KMS-11 (cell line): ENCODE results near the gene DCN.

Experiments
- H2AFZ ChIP-seq: fragments of 200-600 bp; sonication (generic); 2 replicates; pipeline ENCODE4 v1.6.1; 2016; ENCODE audit warnings: antibody characterized with exemption, mixed run types, low read depth
- H3K27ac ChIP-seq: fragments of 200-600 bp; sonication (generic); 2 replicates; pipeline ENCODE4 v1.6.1; 2016; ENCODE audit warnings: mild to moderate bottlenecking, mixed run types
- H3K27me3 ChIP-seq: fragments of 200-600 bp; sonication (generic); 2 replicates; pipeline ENCODE4 v1.6.1; 2017; ENCODE audit warnings: mild to moderate bottlenecking, low read depth, mixed run types, moderate library complexity; ENCODE audit not compliant: insufficient read depth
- H3K36me3 ChIP-seq: fragments of 200-600 bp; sonication (generic); 2 replicates; pipeline ENCODE4 v1.6.1; 2017; ENCODE audit warnings: mild to moderate bottlenecking, mixed run types; ENCODE audit not compliant: insufficient read depth
- H3K4me1 ChIP-seq: fragments of 200-600 bp; sonication (generic); 2 replicates; pipeline ENCODE4 v1.6.1; 2016; ENCODE audit warnings: mild to moderate bottlenecking, low read depth, mixed run types; ENCODE audit not compliant: poor library complexity, severe bottlenecking
- H3K4me2 ChIP-seq: fragments of 200-600 bp; sonication (generic); 2 replicates; pipeline ENCODE4 v1.7.0; 2016; ENCODE audit warnings: mild to moderate bottlenecking, mixed run types
- H3K4me3 ChIP-seq: fragments of 200-600 bp; sonication (generic); IDR thresholded peaks from 2 replicates; pipeline ENCODE4 v1.6.1; 2017; ENCODE audit warnings: low read depth, low read length, mixed read lengths; ENCODE audit not compliant: insufficient read depth
- H3K79me2 ChIP-seq: fragments of 200-600 bp; sonication (generic); 2 replicates; pipeline ENCODE4 v1.6.1; 2016; ENCODE audit warnings: low read depth, mixed run types; ENCODE audit not compliant: insufficient read depth
- H3K9ac ChIP-seq: fragments of 200-600 bp; sonication (generic); 2 replicates; pipeline ENCODE4 v1.6.1; 2016; ENCODE audit warnings: mild to moderate bottlenecking, mixed run types
- H4K20me1 ChIP-seq: fragments of 200-600 bp; sonication (generic); 2 replicates; pipeline ENCODE4 v1.6.1; 2016; ENCODE audit warnings: mild to moderate bottlenecking, mixed run types; ENCODE audit not compliant: insufficient read depth
- CTCF ChIP-seq: fragments of 200-600 bp; sonication (generic); conservative IDR thresholded peaks from 2 replicates; pipeline ENCODE4 v1.6.1; 2017; ENCODE audit warnings: low read depth, mild to moderate bottlenecking, antibody characterized with exemption, low read length, moderate library complexity, mixed read lengths

DCN gene

GRCh38 chr12:91119089-91119488, 63.5 kb downstream of the DCN start:
- H2AFZ ChIP-seq = no peak overlapping the region
- no peaks in the 10 kb centered on the region for H3K79me2 ChIP-seq
- H4K20me1 ChIP-seq = no peaks in the 10 kb centered on the region
- no peak for TF ChIP-seq CTCF
- no peaks in the 10 kb centered on the region for H3K4me1 ChIP-seq
- H3K4me2 ChIP-seq = no peak overlapping the region
- H3K27me3 ChIP-seq = no peaks in the 10 kb centered on the region
- no peak overlapping the region for H3K4me3 ChIP-seq
- H3K9ac ChIP-seq = no peak overlapping the region
- no peaks in the 10 kb centered on the region for H3K36me3 ChIP-seq
- no peak overlapping the region for H3K27ac ChIP-seq

- no peak for TF ChIP-seq CTCF
- no peaks in the 10 kb centered on the region for H4K20me1 ChIP-seq
- no peaks in the 10 kb centered on the region for H3K4me1 ChIP-seq
- H3K9ac ChIP-seq = no peak overlapping the region
- no peak overlapping the region for H3K4me3 ChIP-seq
- no peak overlapping the region for H3K27ac ChIP-seq
- no peak overlapping the region for H2AFZ ChIP-seq
- no peaks in the 10 kb centered on the region for H3K27me3 ChIP-seq
- no peak overlapping the region for H3K4me2 ChIP-seq
- H3K36me3 ChIP-seq = no peaks in the 10 kb centered on the region
- no peaks in the 10 kb centered on the region for H3K79me2 ChIP-seq
Measured at GRCh38 chr12:91113621-91114020, 69.0 kb downstream of the DCN start.

- Histone ChIP-seq H3K4me1 (no peaks in the 10 kb centered on the region), H2AFZ (no peak within 1 kb of the TSS), H3K9ac (no peak within 1 kb of the TSS), H3K36me3 (no peaks in the 10 kb centered on the region), H3K27ac (no peak within 1 kb of the TSS), H3K4me3 (no peak within 1 kb of the TSS), H3K27me3 (no peaks in the 10 kb centered on the region), H3K79me2 (no peaks in the 10 kb centered on the region), H4K20me1 (no peaks in the 10 kb centered on the region), H3K4me2 (no peak within 1 kb of the TSS)
- TF ChIP-seq CTCF = no peak
Measured at GRCh38 chr12:91111366-91112325, 71.0 kb downstream of the DCN start, which contains the start of gene LUM. LUM (minus strand) TSS chr12:91111494; CDS start chr12:91108979, 2,515 bp downstream.

- no peaks in the 10 kb centered on the region for H3K27me3 ChIP-seq
- H3K4me3 ChIP-seq = no peak overlapping the region
- H3K4me1 ChIP-seq = no peaks in the 10 kb centered on the region
- no peaks in the 10 kb centered on the region for H4K20me1 ChIP-seq
- H3K79me2 ChIP-seq = no peaks in the 10 kb centered on the region
- no peak for TF ChIP-seq CTCF
- H3K36me3 ChIP-seq = no peaks in the 10 kb centered on the region
- no peak overlapping the region for H3K9ac ChIP-seq
- no peak overlapping the region for H3K4me2 ChIP-seq
- H2AFZ ChIP-seq = no peak overlapping the region
- H3K27ac ChIP-seq = no peak overlapping the region
Measured at GRCh38 chr12:91110311-91110924, 72.2 kb downstream of the DCN start.
